ENCODE data around the gene FXYD4.

- TF ChIP-seq POLR2A (IDR thresholded peaks at IDR 0.05), result no peak
- TF ChIP-seq CTCF (IDR thresholded peaks at IDR 0.05), result no peak
These were observed 30.7 kb downstream of the FXYD4 start for GRCh38 chr10:43402176-43402575.
